ENCODE data around the gene BUD23.
"Not testable (repeated sequence)": the region's sequence is repeated elsewhere in the genome, so short reads cannot be mapped to it uniquely, and the experiment has no call there.

BUD23 gene

GRCh38 chr7:73650524-73650923 is 32.9 kb upstream of the BUD23 start:
- Histone ChIP-seq H3K36me3 (replicated peaks) (no peaks in the 10 kb centered on the region), H3K4me3 (no peak overlapping the region), H3K4me1 (peaks cover 4% of the 10 kb centered on the region), H3K9me3 (no peaks in the 10 kb centered on the region), H3K27me3 (ENCODE audit: low read depth) (peaks cover 5% of the 10 kb centered on the region)
- in situ Hi-C loops (cut with MboI; ENCODE audit: low sequenced_read_pairs): no loop called here
- DNase-seq (ENCODE audit: low spot score in 2 of 2): no peak

- peaks cover 5% of the 10 kb centered on the region for H3K27me3 ChIP-seq (ENCODE audit: low read depth)
- no peak for DNase-seq (ENCODE audit: low spot score in 2 of 2)
- H3K36me3 ChIP-seq (replicated peaks): no peaks in the 10 kb centered on the region
- H3K4me1 ChIP-seq: peaks cover 4% of the 10 kb centered on the region
- H3K4me3 ChIP-seq: no peak overlapping the region
- H3K9me3 ChIP-seq: no peaks in the 10 kb centered on the region
- in situ Hi-C loops (cut with MboI; ENCODE audit: low sequenced_read_pairs): no loop called here
These were observed 30.9 kb upstream of the BUD23 start for GRCh38 chr7:73652541-73652949.

GRCh38 chr7:73655309-73655708 is 28.1 kb upstream of the BUD23 start:
- DNase-seq (ENCODE audit: low spot score in 2 of 2); in situ Hi-C loops (cut with MboI; ENCODE audit: low sequenced_read_pairs); H3K36me3 ChIP-seq (replicated peaks); H3K4me3 ChIP-seq; H3K9me3 ChIP-seq; H3K27me3 ChIP-seq (ENCODE audit: low read depth); H3K4me1 ChIP-seq: not testable (repeated sequence)

- in situ Hi-C loops (cut with MboI; ENCODE audit: low sequenced_read_pairs): no loop called here
- no peaks in the 10 kb centered on the region; the same call in 1 of the 2 replicates for H3K4me1 ChIP-seq
- no peaks in the 10 kb centered on the region for H3K36me3 ChIP-seq (replicated peaks)
- H3K27me3 ChIP-seq (ENCODE audit: low read depth): peaks cover 4% of the 10 kb centered on the region; the same call in 1 of the 2 replicates
- no peak overlapping the region for H3K4me3 ChIP-seq
- H3K9me3 ChIP-seq: peaks cover 5% of the 10 kb centered on the region
- no peak for DNase-seq (ENCODE audit: low spot score in 2 of 2)
These were observed 23.4 kb upstream of the BUD23 start for GRCh38 chr7:73659983-73660382.

GRCh38 chr7:73660594-73660993 is 22.8 kb upstream of the BUD23 start:
- not testable (repeated sequence) for DNase-seq (ENCODE audit: low spot score in 2 of 2)

DNA sequence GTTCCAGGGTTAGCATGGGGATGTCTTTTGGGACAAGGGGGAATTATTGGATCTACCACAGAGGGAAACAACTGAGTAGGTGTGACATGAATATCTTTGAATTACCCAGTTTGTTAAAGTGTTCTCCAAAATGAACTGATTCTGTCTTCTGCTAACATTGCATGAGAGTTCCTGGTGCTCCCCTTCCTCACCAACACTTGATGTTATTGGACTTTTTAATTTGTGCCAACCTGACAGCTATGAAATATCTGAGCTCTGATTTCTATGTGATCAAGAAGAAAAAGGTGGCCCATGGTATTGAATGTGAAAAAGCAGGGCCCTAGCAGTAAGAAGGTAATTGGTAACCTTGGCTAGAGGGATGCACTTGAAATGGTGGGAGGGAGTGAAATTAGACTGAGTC is 20.4 kb upstream of the BUD23 start:
- no peaks in the 10 kb centered on the region for H3K36me3 ChIP-seq (replicated peaks)
- H3K4me3 ChIP-seq: no peak overlapping the region
- no peak for DNase-seq (ENCODE audit: low spot score in 2 of 2)
- no peaks in the 10 kb centered on the region; the same call in 1 of the 2 replicates for H3K4me1 ChIP-seq
- H3K27me3 ChIP-seq (ENCODE audit: low read depth): peaks cover 7% of the 10 kb centered on the region; the same call in 1 of the 2 replicates
- H3K9me3 ChIP-seq: peaks cover 5% of the 10 kb centered on the region
- in situ Hi-C loops (cut with MboI; ENCODE audit: low sequenced_read_pairs): no loop called here

More at GRCh38 chr7:73660594-73660993, 22.8 kb upstream of the BUD23 start:
- in situ Hi-C loops (cut with MboI; ENCODE audit: low sequenced_read_pairs); H3K4me3 ChIP-seq; H3K9me3 ChIP-seq; H3K4me1 ChIP-seq; H3K36me3 ChIP-seq (replicated peaks); H3K27me3 ChIP-seq (ENCODE audit: low read depth): not testable (repeated sequence)

GRCh38 chr7:73667344-73668102 is 15.9 kb upstream of the BUD23 start, which contains the start of gene VPS37D:
TSS of gene VPS37D (plus strand) at chr7:73667831. CDS start at chr7:73667959, 128 bp downstream.
- Histone ChIP-seq H3K4me3 (peak within 1 kb of the TSS; percentile 51), H3K36me3 (replicated peaks) (peaks cover 3% of the 10 kb centered on the region; the same call in 1 of the 2 replicates), H3K9me3 (peaks cover 5% of the 10 kb centered on the region), H3K27me3 (ENCODE audit: low read depth) (0 out of 2 replicates have a peak, but pooled peaks cover 3% of the 10 kb centered on the region), H3K4me1 (no peaks in the 10 kb centered on the region; the same call in 1 of the 2 replicates)
- DNase-seq (ENCODE audit: low spot score in 2 of 2): peak; percentile 74 to 95
- in situ Hi-C loops (cut with MboI; ENCODE audit: low sequenced_read_pairs): no loop called here

- Histone ChIP-seq H3K36me3 (replicated peaks) (peaks cover 3% of the 10 kb centered on the region; the same call in 1 of the 2 replicates), H3K27me3 (ENCODE audit: low read depth) (0 out of 2 replicates have a peak, but pooled peaks cover 3% of the 10 kb centered on the region), H3K4me3 (peak overlapping the region; percentile 51), H3K4me1 (no peaks in the 10 kb centered on the region; the same call in 1 of the 2 replicates), H3K9me3 (no peaks in the 10 kb centered on the region; the same call in 1 of the 2 replicates)
- peak; percentile 24 to 62 for DNase-seq (ENCODE audit: low spot score in 2 of 2)
- in situ Hi-C loops (cut with MboI; ENCODE audit: low sequenced_read_pairs): no loop called here
These were observed 15.1 kb upstream of the BUD23 start for GRCh38 chr7:73668103-73668885.

- Histone ChIP-seq H3K4me1 (no peaks in the 10 kb centered on the region; the same call in 1 of the 2 replicates), H3K9me3 (no peaks in the 10 kb centered on the region), H3K36me3 (replicated peaks) (peaks cover 3% of the 10 kb centered on the region; the same call in 1 of the 2 replicates), H3K4me3 (peak overlapping the region; percentile 51), H3K27me3 (ENCODE audit: low read depth) (0 out of 2 replicates have a peak, but pooled peaks cover 3% of the 10 kb centered on the region)
- in situ Hi-C loops (cut with MboI; ENCODE audit: low sequenced_read_pairs): no loop called here
- DNase-seq (ENCODE audit: low spot score in 2 of 2): no peak
These were observed 14.5 kb upstream of the BUD23 start for GRCh38 chr7:73668886-73669230.

- Histone ChIP-seq H3K36me3 (replicated peaks) (peaks cover 3% of the 10 kb centered on the region; the same call in 1 of the 2 replicates), H3K4me3 (no peak overlapping the region), H3K9me3 (no peaks in the 10 kb centered on the region), H3K4me1 (no peaks in the 10 kb centered on the region; the same call in 1 of the 2 replicates), H3K27me3 (ENCODE audit: low read depth) (0 out of 2 replicates have a peak, but pooled peaks cover 3% of the 10 kb centered on the region)
- no peak for DNase-seq (ENCODE audit: low spot score in 2 of 2)
- in situ Hi-C loops (cut with MboI; ENCODE audit: low sequenced_read_pairs): no loop called here
These were observed 14.1 kb upstream of the BUD23 start for GRCh38 chr7:73669288-73669701.

- Histone ChIP-seq H3K4me3 (no peak overlapping the region), H3K9me3 (no peaks in the 10 kb centered on the region), H3K36me3 (replicated peaks) (peaks cover 3% of the 10 kb centered on the region; the same call in 1 of the 2 replicates), H3K27me3 (ENCODE audit: low read depth) (0 out of 2 replicates have a peak, but pooled peaks cover 3% of the 10 kb centered on the region), H3K4me1 (no peaks in the 10 kb centered on the region)
- in situ Hi-C loops (cut with MboI; ENCODE audit: low sequenced_read_pairs): no loop called here
- no peak for DNase-seq (ENCODE audit: low spot score in 2 of 2)
These were observed 13.5 kb upstream of the BUD23 start for GRCh38 chr7:73669858-73670385.

DNA sequence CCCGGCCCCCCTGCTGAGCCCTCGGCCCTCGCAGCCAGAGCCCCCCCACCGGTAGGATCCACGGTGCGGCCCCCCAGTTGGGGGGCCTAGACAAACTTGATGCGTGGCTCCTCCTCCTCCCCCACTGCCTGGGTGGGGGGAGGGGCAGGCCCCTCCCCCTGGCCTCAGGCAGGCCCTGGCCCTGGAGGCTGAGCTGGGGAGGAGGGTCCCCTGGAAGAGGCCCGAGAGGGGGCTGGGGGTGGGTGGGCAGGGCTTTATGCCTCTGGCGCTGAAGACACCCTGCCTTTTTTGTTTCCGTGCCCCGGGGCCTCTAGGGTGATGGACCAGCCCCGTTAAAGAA is 12.1 kb upstream of the BUD23 start:
- DNase-seq (ENCODE audit: low spot score in 2 of 2): no peak
- H3K27me3 ChIP-seq (ENCODE audit: low read depth): 0 out of 2 replicates have a peak, but pooled peaks cover under 1% of the 10 kb centered on the region
- H3K4me3 ChIP-seq: no peak overlapping the region
- no peaks in the 10 kb centered on the region for H3K9me3 ChIP-seq
- in situ Hi-C loops (cut with MboI; ENCODE audit: low sequenced_read_pairs): no loop called here
- H3K4me1 ChIP-seq: no peaks in the 10 kb centered on the region
- H3K36me3 ChIP-seq (replicated peaks): peaks cover 3% of the 10 kb centered on the region; the same call in 1 of the 2 replicates

DNA sequence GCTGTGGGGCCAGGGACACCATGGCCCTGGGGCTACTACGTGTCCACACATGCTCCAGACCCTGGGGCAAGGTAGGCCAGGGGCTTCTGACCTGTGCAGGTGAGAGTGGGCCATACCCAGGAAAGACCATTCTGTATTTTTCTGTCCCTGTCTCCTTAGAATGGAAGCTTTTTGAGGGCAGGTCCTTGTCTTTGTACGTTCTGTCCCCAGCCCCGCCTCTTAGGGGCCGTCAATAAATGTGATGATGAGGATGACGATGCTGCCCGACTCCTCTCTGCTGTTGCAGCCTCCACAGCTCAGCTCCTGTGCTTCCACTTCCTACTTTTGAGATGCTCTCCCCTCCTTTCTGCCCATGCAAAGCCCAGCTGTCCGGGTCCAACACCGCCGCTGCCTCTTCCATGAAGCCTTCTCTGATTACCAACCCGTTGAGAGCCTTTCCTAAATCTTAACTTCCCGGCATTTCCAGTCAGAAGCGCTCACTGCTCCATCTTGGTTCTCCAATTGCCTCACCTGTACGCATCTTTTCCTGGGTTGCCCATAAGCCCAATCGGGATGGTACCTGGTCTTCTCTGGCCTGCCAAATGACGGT is 11.4 kb upstream of the BUD23 start:
- in situ Hi-C loops (cut with MboI; ENCODE audit: low sequenced_read_pairs): no loop called here
- H3K27me3 ChIP-seq (ENCODE audit: low read depth): no peaks in the 10 kb centered on the region
- no peaks in the 10 kb centered on the region for H3K4me1 ChIP-seq
- H3K36me3 ChIP-seq (replicated peaks): peaks cover 3% of the 10 kb centered on the region; the same call in 1 of the 2 replicates
- H3K9me3 ChIP-seq: no peaks in the 10 kb centered on the region
- H3K4me3 ChIP-seq: no peak overlapping the region
- no peak for DNase-seq (ENCODE audit: low spot score in 2 of 2)
